Stimulated activated CD4-positive, alpha-beta T cell treated with anti-CD3 and anti-CD28 coated beads, Interleukin-1b, Interleukin-23, amount 100 ng/mL, for 48 hours (primary cell): ENCODE measurements around the gene CYFIP1.

Experiments
- DNase-seq: peaks from one replicate; pipeline ENCODE4 v3.0.0-alpha.2; 2020

CYFIP1 gene

DNA sequence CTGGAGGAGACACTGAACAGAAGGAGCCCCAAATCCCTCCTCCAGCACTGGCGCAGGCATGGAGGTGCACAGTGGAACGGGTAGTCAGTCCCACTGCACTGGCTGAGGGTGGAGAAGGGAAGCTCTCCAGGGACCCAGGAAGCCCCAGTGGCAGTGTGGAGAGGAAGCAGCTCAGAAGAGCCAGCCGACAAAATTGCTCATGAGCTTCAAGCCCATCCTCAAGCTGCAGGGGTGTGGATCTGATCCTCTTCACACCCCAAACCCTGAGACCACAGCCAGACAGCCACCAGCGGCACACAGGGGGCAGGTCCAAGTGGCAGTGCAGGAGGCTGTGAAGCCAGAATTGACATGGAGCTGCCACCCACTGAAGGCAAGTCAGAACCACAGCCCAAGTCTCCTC lies 32.1 kb downstream of the CYFIP1 start:
- no peak for DNase-seq

DNA sequence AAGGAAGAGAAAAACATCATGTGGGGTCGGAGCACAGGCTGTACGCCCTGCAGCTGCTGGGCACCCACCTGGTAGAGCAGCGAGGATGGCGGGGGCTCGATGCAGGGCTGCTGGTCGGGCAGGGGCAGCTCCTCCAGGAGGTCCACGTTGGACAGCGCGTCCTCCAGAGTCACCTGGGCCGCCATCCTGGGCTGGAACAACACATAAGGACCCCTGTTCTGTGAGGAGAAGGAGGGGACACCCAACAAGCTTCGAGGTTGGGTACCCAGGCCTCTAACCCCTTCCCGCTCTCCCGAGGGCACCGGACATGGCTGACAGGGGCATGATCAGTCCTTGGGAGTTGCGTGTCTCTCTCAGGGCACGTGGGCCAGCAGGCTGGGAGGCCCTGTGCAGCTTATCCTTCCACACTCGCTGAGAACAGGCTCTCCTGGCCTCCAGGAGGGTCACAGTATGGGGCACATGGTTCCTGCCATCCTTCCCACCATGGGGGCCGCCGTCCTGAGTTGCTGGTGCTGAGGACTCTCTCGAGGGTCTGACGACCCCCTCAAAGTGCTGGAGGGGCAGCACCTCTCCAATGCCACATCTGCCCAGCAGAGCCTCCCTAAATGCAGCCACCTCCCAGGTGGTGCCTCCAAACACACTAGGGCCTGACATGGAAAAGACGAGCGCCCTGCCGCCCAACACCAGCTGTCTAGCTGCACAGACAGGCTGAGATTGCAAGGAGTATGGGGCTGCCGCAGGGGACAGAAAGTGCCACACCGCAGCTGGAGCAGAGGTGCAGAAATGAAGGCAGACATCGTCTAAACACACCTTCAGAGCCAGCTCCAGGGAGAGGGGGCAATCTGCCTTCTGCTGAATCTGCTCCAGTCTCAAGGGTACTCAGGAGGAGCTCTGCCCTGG lies 32.8 kb downstream of the CYFIP1 start:
- no peak for DNase-seq

DNA sequence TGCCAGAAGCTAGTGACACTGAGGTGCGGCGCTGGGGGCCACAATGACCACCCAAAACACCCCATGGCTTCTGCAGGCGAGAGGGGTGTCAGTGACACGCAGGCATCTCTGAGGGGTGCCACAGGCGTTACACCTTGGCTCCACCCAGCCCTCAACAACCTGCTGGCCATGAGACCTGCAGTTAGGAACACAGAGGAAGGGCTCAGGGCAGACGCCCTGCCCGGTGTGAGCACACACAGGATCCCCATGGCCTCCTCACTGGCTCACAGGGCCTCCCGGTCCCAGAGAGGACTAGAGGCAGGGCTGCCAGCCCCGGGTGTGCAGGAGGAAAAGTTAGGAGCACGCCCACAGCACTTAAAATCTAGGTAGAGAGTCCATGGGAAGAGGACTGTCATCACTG lies 35.1 kb downstream of the CYFIP1 start:
- DNase-seq: no peak

DNA sequence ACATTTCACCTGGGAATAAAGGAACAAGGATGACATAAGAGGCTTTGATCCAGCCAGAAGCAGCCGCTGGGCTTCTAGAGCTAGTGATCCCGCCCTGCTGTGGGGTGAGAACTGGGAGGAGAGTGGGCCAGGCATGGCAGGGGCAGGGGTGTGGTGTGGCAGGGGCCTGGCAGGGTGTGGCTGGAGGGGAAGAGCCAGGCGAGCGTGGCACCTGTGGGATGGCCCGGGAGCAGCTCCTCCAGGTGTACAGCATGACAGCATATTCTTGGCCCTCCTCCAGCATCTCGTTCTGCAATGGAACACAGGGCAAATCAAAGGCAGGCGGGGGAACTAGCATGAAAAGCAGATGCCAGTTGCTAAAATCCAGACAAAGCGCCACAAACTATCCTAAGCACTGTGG lies 35.5 kb downstream of the CYFIP1 start:
- no peak for DNase-seq

DNA sequence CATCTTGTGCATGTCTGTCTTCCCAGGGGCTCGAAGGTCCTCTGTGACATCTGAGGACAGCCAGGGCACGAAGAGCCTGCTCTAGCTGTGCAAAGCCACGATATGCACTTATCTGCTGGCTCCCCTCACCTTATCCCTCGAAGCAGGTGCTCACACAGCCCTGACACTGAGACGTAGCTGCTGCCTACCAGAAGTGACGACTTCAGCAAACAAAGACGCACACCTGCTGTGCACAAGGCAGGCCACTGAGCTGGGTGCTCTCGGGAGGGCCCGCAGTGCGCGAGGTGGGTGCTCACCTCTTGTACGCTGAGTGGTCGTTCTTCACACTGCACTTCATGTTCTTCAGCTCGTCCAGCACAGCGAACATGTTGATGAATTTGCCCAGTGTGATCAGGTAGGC lies 37.3 kb downstream of the CYFIP1 start:
- no peak for DNase-seq

DNA sequence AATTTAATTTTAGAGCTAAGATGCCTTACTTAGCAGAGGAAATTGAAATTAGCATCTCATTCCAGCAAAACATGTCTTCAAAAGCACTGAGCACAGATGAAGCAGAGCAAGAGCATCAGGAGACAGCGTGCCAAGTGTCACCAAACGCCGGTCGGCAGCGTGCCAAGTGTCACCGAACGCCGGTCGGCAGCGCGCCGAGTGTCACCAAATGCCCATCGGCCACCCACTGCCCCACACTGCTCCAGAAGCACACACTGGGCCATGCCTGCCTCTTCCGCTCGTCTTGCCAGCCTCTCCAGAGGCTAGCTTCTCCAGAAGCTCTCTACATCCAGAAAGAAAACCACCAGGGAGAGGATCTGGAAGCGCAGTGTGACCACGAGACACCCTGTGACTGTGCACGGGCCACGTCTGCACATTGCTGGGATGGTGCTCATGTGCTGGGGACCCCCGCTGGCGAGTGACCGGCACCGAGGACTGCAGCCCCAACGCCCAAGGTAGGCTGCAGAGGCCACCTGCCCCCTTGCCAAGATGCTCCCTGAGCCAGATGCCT lies 37.8 kb downstream of the CYFIP1 start:
- no peak for DNase-seq

DNA sequence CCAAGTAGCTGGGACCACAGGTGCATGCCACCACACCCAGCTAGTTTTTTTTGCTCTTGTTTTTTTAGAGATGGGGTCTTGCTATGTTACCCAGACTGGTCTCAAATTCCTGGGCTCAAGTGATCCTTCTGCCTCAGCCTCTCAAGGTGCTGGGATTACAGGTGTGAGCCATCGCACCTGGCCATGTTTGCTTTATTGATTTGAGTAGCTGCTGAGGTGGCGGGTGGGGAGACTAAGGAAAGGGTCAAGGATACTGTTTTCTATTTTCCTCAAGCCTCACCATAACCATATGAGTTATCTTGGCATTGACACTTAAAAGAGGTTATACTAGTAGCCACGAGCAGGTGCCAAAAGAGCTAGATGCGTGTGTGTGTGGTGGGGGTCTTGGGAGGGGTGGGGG lies 39.0 kb downstream of the CYFIP1 start:
- DNase-seq: no peak

DNA sequence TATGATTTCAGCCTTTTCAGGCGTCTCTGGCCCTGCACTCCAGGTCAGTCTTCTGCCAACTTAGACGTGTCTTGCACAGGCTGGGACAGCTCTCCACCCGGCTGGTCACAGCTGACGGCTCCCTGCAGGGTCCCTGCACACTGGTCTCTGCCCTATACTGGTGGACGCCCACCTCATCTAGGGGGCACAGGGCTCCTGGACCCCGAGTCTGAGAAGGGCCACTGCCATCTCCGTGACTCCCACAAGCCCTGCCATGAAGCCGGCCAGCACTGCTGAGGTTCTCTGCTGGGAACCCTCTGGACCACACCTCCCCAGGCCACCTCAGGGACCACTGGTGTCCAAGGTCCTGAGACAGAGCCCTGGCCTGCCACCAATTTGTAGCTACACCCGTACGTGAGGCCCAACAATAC lies 40.5 kb downstream of the CYFIP1 start:
- DNase-seq: no peak

DNA sequence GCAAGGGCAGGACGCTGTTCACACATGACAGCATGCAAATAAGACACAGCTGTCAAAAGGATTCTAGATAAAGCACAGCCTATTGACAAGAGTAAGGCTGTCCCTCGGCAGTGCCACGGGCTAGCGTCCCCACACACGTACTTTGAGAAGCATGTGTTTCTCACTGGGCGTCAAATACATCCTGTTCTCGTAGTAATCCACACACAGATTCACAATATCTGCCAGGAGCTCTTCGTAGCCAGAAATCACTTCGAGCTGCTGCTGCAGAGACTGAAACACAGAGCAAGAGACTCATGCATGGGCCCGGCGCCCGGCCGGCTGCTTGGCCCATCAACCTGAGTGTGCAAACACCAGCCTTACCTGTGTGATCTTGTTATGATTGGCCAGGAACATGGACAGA lies 41.1 kb downstream of the CYFIP1 start:
- DNase-seq: no peak

DNA sequence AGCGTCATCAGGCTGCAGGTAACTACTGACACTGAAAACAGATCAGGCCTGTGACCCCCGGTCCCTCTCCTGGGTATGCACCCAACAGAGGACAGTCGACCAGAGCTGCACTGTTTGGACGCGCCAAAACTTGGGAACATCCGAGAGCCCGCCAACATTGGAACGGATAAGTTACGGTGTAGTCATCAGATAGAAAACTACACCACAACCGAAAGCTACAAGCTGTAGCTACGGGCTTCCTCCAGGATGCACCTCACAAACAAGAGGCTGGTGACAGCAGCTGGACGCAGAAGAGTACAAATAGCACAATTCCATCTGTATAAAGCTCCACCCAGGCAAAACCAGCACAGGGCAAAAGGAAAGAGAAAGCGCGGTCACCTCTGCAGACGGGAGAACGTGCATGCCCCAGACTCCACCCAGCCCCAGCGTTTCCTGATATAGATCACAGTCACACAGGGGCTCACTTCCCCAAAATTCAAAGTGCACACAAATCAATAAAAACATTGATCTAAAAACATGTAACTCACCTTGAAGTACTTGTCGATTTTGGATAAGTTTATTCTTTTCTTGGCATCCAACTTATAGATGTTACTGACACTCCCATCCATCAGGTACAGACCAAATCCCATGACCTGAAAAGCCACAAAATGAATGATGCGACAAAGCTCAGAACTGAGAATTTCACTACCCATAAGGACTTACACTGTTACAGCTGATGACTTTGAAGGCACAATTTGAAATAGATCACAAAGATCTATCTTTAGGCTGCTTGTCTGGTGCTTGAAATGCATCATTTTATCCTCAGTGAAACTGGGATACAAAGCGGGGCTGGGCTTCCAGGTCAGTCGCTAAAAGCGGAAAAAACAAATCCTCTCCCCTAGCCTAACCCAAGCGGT lies 43.3 kb downstream of the CYFIP1 start:
- DNase-seq: no peak

DNA sequence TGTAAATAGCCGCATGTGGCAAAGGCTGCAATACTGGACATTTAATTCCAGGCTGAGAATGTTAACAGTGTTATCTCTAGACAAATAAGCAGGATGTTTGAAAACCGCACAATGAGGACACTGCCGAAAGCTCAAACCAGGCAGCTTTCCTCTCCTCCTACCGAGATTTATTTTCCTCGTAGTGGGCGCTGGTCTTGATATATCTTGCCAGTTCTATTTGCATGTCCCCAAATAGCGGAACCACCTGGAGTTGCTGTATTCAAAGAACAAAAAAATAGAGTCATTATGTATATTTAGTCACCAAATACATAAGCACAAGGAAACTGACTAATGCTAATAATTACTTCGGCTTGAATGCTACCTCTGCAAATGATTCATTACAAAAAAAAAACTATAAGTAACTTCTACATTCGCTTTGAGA lies 46.5 kb downstream of the CYFIP1 start:
- DNase-seq: no peak

DNA sequence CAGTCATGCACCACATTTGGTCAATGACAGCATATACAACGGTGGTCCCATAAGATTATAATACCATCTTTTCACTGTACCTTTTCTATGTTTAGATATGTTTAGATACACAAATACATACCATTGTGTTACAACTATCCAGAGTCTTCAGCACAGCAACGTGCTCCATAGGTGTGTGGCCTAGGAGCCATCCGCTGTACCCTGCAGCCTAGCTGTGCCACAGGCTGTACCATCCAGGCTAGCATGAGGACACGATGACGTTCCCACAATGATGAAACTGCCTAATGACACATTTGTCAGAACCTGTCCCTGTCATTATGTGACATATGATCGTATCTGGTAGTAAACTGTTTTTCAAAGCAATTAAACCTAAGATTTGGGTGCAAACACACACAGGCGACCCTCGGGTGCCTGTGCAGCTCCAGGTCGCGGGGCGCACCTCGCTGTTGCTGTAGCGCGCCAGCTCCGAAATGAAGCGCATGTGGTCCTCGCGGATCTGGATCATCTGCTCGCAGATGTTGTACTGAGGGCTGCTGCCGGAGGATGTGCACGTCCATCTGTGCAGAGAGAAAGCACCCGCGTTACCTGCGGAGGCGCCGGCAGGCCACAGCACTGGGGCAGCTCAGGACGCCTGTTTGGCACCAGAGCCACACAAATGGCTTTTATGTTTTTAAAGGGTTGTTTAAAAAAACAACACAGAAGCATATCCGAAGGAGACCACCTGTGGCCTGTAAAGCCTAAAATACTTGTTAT lies 48.2 kb downstream of the CYFIP1 start:
- no peak for DNase-seq

DNA sequence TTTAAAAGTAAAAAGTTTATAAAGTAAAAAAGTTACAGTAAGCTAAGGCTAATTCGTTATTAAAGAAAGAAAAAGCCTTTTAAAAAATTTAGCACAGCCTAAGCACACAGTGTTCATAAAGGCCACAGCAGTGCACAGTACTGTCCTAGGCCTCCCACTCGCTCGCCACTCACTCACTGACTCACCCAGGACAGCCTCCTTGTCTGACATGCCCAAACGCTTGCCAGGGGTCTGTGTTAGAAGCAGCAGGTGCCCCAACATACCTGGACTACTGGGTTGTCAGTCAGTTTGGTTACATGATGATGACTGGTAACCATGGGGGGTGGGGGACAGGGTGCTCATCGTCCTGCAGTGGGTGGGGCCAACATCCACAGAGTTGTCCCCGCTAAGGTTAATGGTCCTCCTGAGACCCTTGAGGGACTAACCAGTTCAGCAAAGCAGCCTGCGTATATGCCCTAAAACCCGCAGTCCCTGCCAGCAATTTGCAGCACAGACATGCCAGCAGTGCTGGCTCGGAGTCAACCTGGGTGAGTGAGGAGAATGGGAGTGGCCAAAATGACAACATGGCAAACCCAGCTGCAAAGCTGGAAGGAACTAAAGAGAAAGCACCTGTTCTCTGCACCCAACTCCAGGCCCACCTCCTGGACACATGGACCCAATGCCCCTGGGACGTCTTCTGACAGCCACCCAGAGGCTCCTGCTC lies 49.2 kb downstream of the CYFIP1 start:
- DNase-seq: no peak

DNA sequence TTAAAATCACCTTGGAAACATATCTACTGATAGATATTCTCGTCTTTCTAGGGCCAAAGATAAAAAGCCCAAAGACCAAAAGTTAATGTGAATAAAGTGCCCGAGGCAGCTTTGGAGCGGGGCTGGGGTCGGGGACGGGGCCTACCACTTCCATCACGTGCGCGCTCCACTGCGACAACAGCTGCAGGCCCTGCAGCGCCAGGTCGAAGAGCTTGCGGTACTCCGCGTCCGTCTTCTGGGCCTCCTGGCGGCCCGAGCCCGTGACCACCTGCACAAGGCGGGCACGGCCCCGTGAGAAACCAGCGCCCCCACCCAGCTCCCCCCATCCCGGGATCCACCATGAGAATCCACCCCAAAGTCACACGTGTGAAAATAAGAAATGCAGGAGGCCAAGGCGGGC lies 52.4 kb downstream of the CYFIP1 start:
- no peak for DNase-seq

DNA sequence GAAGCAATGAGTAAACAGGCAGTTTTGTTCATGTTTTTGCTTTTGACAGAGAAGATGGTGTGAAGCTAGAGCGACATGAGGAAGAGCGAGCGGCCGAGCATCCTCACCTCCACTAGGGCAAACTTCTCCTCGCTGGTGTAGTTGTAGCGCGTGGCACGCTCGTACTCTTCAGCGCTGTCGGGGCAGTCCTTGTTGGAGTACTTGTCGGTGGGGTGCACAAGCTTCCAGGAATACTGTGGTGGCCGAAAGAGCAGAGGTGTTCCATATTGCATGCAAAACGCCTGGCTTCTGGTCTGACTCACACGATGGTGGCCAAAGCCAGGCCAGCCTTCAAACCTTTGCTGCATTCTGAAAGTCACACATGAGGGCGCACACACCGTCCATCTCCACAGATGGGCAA lies 54.3 kb downstream of the CYFIP1 start:
- no peak for DNase-seq

DNA sequence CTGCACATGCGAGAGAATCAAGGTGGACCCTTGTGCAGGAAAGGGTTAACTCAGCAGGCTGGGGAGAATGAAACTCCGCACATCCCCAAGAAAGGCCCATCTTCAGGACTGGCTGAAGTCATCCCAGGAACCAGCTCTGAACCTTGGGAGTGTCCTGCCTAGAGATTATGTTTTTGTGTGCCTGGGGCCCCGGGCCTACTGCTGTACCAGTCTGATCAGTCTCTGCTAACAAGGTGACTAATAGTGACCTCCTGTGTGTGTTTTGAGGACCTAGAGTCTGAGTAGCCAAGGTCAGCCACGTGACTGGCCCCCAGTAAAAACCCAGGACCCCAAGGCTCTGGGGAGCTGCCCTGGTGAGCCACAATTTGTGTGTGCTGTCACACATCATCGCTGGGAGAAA lies 58.2 kb downstream of the CYFIP1 start:
- DNase-seq: no peak

DNA sequence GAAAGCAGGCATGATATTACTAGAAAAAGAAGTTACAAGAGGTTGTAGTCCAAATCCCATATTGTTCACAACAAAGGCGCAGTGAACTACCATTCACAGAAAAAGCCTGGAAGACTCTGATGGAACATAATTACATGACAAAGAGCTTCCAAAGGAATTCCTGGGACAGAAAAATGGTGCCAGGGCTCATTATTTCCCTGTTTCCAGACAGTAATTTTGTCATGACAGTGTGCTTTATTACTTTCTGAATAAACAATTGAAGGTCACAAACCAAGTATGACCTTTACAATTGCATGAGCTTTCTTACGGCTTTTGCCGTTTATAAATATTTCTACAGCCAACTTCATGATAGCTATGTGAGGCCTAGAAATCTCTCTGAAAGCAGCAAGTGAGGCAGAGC lies 61.0 kb downstream of the CYFIP1 start:
- DNase-seq: no peak

DNA sequence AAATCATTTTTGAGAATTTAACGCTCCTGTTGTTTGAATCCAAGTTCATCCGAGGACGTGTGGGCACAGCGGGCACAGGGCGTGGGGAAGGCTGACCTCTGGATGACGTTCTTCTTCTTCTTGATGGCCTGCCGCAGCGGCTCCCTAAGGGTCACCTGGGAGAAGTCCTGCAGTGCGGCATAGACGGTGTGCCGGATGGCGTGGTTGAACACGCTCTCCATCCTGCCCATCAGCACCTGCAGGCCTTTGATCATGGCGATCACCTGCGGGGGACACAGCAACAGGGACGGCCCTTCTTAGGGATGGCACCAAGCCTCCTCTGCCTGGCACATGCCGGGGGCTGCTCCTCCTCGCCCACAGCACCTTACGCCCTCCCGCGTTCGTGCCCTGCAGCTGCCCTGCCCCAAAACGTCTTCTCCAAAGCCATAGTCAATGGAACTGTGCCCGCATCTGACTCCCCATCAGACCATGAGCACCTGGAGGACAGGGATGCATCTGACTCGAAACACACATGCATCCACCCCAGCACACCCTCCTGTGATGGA lies 61.5 kb downstream of the CYFIP1 start:
- no peak for DNase-seq

DNA sequence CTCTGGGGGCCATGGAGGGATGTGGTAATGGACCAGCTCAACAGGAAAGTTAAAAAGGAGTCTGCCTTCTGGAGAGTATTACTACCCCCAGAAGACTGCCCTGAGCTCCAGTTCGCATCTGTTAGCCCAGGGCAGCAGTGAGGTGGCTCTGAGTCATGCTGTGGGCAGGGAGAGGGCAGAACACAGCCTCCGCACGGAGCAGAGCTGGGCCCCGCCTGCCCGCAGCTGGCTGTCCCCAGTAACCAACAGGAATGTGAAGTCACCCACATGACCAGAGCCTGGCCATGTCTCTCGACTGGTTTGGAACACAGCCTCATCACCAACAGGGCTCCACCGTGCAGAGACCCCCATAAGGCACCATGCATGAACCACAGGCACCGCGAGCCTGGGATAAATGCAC lies 62.1 kb downstream of the CYFIP1 start:
- no peak for DNase-seq

DNA sequence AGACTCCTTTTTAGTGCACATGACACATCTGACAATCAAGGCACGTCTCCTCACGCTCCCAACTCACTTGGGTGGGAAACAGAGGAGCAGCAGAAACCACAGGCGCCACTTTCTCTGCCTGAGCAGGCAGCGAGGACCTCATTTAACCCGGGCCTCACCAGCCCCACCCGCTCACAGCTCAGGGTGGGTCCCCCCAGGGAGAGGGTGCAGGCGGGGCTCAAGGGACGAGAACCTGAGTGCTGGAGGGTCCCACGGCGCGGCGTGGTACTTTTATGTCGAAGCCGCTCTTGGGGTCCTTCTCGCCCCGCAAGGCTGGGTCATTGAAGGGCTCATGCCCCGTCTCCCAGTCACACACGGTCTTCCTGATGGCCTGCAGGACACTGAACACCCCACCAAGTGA lies 62.6 kb downstream of the CYFIP1 start:
- no peak for DNase-seq

DNA sequence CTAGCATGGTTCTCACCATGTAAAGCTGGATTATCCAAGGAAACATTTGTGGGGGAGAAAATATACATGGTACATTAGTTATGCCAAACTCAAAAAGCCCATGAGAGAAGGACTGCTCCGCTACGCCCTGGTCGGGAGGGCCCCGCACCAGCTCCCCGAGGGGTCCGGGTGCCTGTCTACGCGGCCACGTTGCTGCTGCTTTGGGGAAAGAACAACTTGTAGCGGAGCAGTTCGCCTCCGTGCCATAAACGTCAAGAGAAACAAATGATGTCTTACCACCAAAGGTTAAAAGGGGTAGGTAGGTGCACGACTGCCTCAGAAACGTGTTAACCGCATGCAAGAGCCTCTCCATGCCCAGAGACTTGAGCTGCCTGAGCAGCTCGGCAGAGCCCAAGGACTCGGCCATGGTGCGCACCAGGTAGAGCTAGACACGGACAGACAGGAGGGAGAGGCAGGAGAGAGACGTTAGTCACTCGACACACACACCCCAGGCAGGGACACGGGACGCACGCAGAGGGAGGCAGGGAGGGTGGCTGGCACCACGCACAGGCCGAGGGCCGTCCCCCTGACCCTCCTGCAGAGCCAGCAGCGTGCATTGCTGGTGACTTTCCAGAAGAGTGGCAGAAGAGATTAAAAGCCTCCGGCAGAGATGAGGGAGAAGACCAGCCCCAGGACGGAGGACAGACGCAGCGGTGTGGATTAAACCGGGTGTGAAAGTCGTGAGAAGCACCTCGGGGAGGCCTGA lies 63.4 kb downstream of the CYFIP1 start:
- DNase-seq: no peak
